PC-3 (cell line): ENCODE results near the gene GGA1. TPM values are rescaled to one million over a fixed set of nuclear protein-coding genes. Genes with fewer than 3 reads are reported as not detected.

Experiments used
- ATAC-seq: fragments of 200-7000 bp; cut with Tn5 transposase; 2 replicates; pipeline ENCODE4 v1.9.1; 2020; ENCODE audit warnings: mild to moderate bottlenecking, moderate library complexity
- BruUV-seq: library from RNA; stranded (reverse); fragments of 400-500 nt; replicated peaks from 2 replicates; lab custom pipeline; 2021; lab: Mats Ljungman, UMichigan
- CTCF ChIA-PET: fragments of 300-600 bp; sonication (Branson Sonifier 250); formaldehyde crosslinking; loops from one replicate; lab custom pipeline; 2022; ENCODE audit warnings: antibody characterized with exemption; lab: Charles Lee
- POLR2A ChIA-PET: fragments of 300-600 bp; sonication (Branson Sonifier 250); formaldehyde crosslinking; loops from one replicate; lab custom pipeline; 2022; ENCODE audit warnings: antibody characterized with exemption; ENCODE audit not compliant: unreplicated experiment; lab: Charles Lee
- DNase-seq: peaks from one replicate; pipeline ENCODE4 v3.0.0-alpha.2; 2015
- H2AFZ ChIP-seq: fragments of 300-600 bp; sonication (generic); 2 replicates; pipeline ENCODE4 v1.6.0; 2016; ENCODE audit warnings: antibody characterized with exemption, low read length
- H3F3A ChIP-seq: fragments of 300-600 bp; sonication (generic); one replicate; pipeline ENCODE4 v1.6.0; 2017; ENCODE audit warnings: antibody characterized with exemption, low read length, control low read depth, mild to moderate bottlenecking; ENCODE audit not compliant: unreplicated experiment
- H3K27ac ChIP-seq: fragments of 300-600 bp; sonication (generic); 2 replicates; pipeline ENCODE4 v1.5.1; 2016; ENCODE audit warnings: mild to moderate bottlenecking, low read length
- H3K27me3 ChIP-seq: fragments of 300-600 bp; sonication (generic); 2 replicates; pipeline ENCODE4 v1.6.1; 2016; ENCODE audit warnings: low read length, mixed read lengths
- H3K36me3 ChIP-seq: fragments of 300-600 bp; sonication (generic); 2 replicates; pipeline ENCODE4 v1.6.1; 2016; ENCODE audit warnings: low read depth, mixed run types, low read length, mixed read lengths
- H3K4me1 ChIP-seq: fragments of 300-600 bp; sonication (generic); 2 replicates; pipeline ENCODE4 v1.5.1; 2016; ENCODE audit warnings: low read length; ENCODE audit not compliant: insufficient read depth
- H3K4me2 ChIP-seq: fragments of 300-600 bp; sonication (generic); 2 replicates; pipeline ENCODE4 v1.6.0; 2016; ENCODE audit warnings: low read length
- H3K4me3 ChIP-seq: fragments of 300-600 bp; sonication (generic); 2 replicates; pipeline ENCODE4 v1.5.1; 2016; ENCODE audit warnings: mild to moderate bottlenecking, low read length, mixed read lengths
- H3K79me2 ChIP-seq: fragments of 300-600 bp; sonication (generic); 2 replicates; pipeline ENCODE4 v1.6.1; 2017; ENCODE audit warnings: low read length, mixed read lengths
- H3K9ac ChIP-seq: fragments of 300-600 bp; sonication (generic); 2 replicates; pipeline ENCODE4 v1.6.0; 2016; ENCODE audit warnings: mild to moderate bottlenecking, low read length
- H3K9me2 ChIP-seq: fragments of 300-600 bp; sonication (generic); replicated peaks from 2 replicates; pipeline ENCODE4 v1.6.1; 2016; ENCODE audit warnings: mixed run types, low read length, mixed read lengths
- H3K9me3 ChIP-seq: fragments of 300-600 bp; sonication (generic); 2 replicates; pipeline ENCODE4 v1.6.1; 2016; ENCODE audit warnings: low read length, mixed read lengths
- H4K20me1 ChIP-seq: fragments of 300-600 bp; sonication (generic); 2 replicates; pipeline ENCODE4 v1.6.1; 2016; ENCODE audit warnings: low read length, mixed read lengths
- CTCF ChIP-seq: fragments of 300-600 bp; sonication (generic); conservative IDR thresholded peaks from 2 replicates; pipeline ENCODE4 v1.5.1; 2017; ENCODE audit warnings: antibody characterized with exemption, low read depth, mild to moderate bottlenecking, low read length
- EZH2 ChIP-seq: fragments of 300-600 bp; sonication (generic); IDR thresholded peaks from one replicate; pipeline ENCODE4 v1.6.1; 2017; ENCODE audit warnings: antibody characterized with exemption, mild to moderate bottlenecking, low read length; ENCODE audit not compliant: unreplicated experiment
- EZH2phosphoT487 ChIP-seq: fragments of 300-600 bp; sonication (generic); IDR thresholded peaks from 2 replicates; pipeline ENCODE4 v1.6.1; 2018; ENCODE audit warnings: mild to moderate bottlenecking, antibody characterized with exemption, low read length, borderline replicate concordance
- intact Hi-C: fragments of 100-400 bp; cut with micrococcal nuclease; formaldehyde crosslinking; loops from 2 replicates; pipeline ENCODE4 v1.9.0; 2023
- total RNA-seq: library from RNA; depleted of rRNA; stranded (reverse); fragments of >200 nt; gene quantifications from 2 replicates; pipeline ENCODE4 v1.2.3, GENCODE V29; 2014

GGA1 gene
- total RNA-seq, 1 experiment from 2014 or later = 49.1 TPM

GRCh38 chr22:37568012-37568411 is 40.6 kb upstream of the GGA1 start:
- H3K4me1 ChIP-seq = peaks cover 42% of the 10 kb centered on the region
- H3F3A ChIP-seq = peaks cover 5% of the 10 kb centered on the region
- ChIA-PET POLR2A (interaction anchor here (0.6 kb wide), 1 partner anchor 25 kb away, joined by 3 read pairs; no protein-coding TSS in a partner anchor), CTCF (no interaction called here)
- H4K20me1 ChIP-seq = peaks cover 17% of the 10 kb centered on the region
- H3K9ac ChIP-seq = no peak overlapping the region
- H3K36me3 ChIP-seq = peaks cover 8% of the 10 kb centered on the region
- peaks cover 37% of the 10 kb centered on the region for H3K79me2 ChIP-seq
- H3K4me3 ChIP-seq = no peak overlapping the region
- DNase-seq (no peak), ATAC-seq (no peak)
- no peaks in the 10 kb centered on the region for H3K27me3 ChIP-seq
- H3K9me3 ChIP-seq = no peaks in the 10 kb centered on the region
- H3K9me2 ChIP-seq = no peaks in the 10 kb centered on the region
- no peak overlapping the region for H3K27ac ChIP-seq
- BruUV-seq = no TSS peak
- H2AFZ ChIP-seq = no peak overlapping the region
- H3K4me2 ChIP-seq = no peak overlapping the region
- TF ChIP-seq EZH2phosphoT487 (no peak), CTCF (no peak), EZH2 (no peak)
- intact Hi-C loops = no loop called here

GRCh38 chr22:37568448-37569008 is 40.1 kb upstream of the GGA1 start:
- Histone ChIP-seq H3K9me2 (no peaks in the 10 kb centered on the region), H3K36me3 (peaks cover 8% of the 10 kb centered on the region), H3K27ac (no peak overlapping the region), H3K4me3 (no peak overlapping the region), H3K79me2 (peaks cover 33% of the 10 kb centered on the region), H3K4me1 (peaks cover 37% of the 10 kb centered on the region), H3F3A (peaks cover 4% of the 10 kb centered on the region), H2AFZ (no peak overlapping the region), H3K4me2 (no peak overlapping the region), H3K9ac (no peak overlapping the region), H4K20me1 (peaks cover 16% of the 10 kb centered on the region), H3K9me3 (no peaks in the 10 kb centered on the region), H3K27me3 (no peaks in the 10 kb centered on the region)
- ChIA-PET CTCF (no interaction called here), POLR2A (no interaction called here)
- TF ChIP-seq CTCF (no peak), EZH2phosphoT487 (no peak), EZH2 (no peak)
- no peak for DNase-seq
- ATAC-seq = no peak
- intact Hi-C loops = no loop called here
- BruUV-seq = no TSS peak
